Neural cell (in vitro differentiated cells): ENCODE data around the gene MYRIP. TPM values are rescaled to one million over a fixed set of nuclear protein-coding genes. Genes with fewer than 3 reads are reported as not detected.

ENCODE experiments used
- H2AFZ ChIP-seq: fragments of 200-600, 300-800 bp; sonication (generic), shearing (Covaris generic); 2 replicates; pipeline ENCODE4 v1.6.0; 2014; ENCODE audit warnings: low read depth, mild to moderate bottlenecking, antibody characterized with exemption, low read length, moderate library complexity
- H3F3A ChIP-seq: fragments of 200-600 bp; shearing (Covaris generic); 2 replicates; pipeline ENCODE4 v1.6.1; 2016; ENCODE audit warnings: mild to moderate bottlenecking, moderate library complexity, mixed read lengths, antibody characterized with exemption, low read length; ENCODE audit not compliant: insufficient read depth, poor library complexity, severe bottlenecking
- H3K27ac ChIP-seq: fragments of 200-600, 300-800 bp; sonication (generic), shearing (Covaris generic); 2 replicates; pipeline ENCODE4 v1.5.1; 2014; ENCODE audit warnings: mild to moderate bottlenecking, low read length, moderate library complexity
- H3K27me3 ChIP-seq: fragments of 300-800, 200-600 bp; sonication (generic), shearing (Covaris generic); 2 replicates; pipeline ENCODE4 v1.6.0; 2014; ENCODE audit warnings: mild to moderate bottlenecking, low read depth, low read length, moderate library complexity; ENCODE audit not compliant: insufficient read depth
- H3K36me3 ChIP-seq: fragments of 300-800, 200-600 bp; sonication (generic), shearing (Covaris generic); 2 replicates; pipeline ENCODE4 v1.5.1; 2014; ENCODE audit warnings: mild to moderate bottlenecking, antibody characterized with exemption, low read length, moderate library complexity; ENCODE audit not compliant: insufficient read depth
- H3K4me2 ChIP-seq: fragments of 300-800, 200-600 bp; sonication (generic), shearing (Covaris generic); 2 replicates; pipeline ENCODE4 v1.6.0; 2014; ENCODE audit warnings: mild to moderate bottlenecking, low read length
- H3K4me3 ChIP-seq: fragments of 300-800, 200-600 bp; sonication (generic), shearing (Covaris generic); 2 replicates; pipeline ENCODE4 v1.5.1; 2014; ENCODE audit warnings: mild to moderate bottlenecking, low read length, moderate library complexity
- H3K79me2 ChIP-seq: fragments of 200-600 bp; shearing (Covaris generic); replicated peaks from 2 replicates; pipeline ENCODE4 v1.6.0; 2014; ENCODE audit warnings: mild to moderate bottlenecking, low read length, moderate library complexity; ENCODE audit not compliant: insufficient read depth
- H3K9ac ChIP-seq: fragments of 300-800, 200-600 bp; sonication (generic), shearing (Covaris generic); 2 replicates; pipeline ENCODE4 v1.6.1; 2016; ENCODE audit warnings: mild to moderate bottlenecking, low read length, mixed read lengths
- H3K9me2 ChIP-seq: fragments of 200-600 bp; shearing (Covaris generic); 2 replicates; pipeline ENCODE4 v1.6.1; 2016; ENCODE audit warnings: mild to moderate bottlenecking, low read length, mixed read lengths; ENCODE audit not compliant: insufficient read depth
- H3K9me3 ChIP-seq: fragments of 200-600, 300-800 bp; sonication (generic), shearing (Covaris generic); 2 replicates; pipeline ENCODE4 v1.6.1; 2016; ENCODE audit warnings: mild to moderate bottlenecking, mixed run types, low read length, moderate library complexity, mixed read lengths
- H4K20me1 ChIP-seq: fragments of 200-600 bp; shearing (Covaris generic); 2 replicates; pipeline ENCODE4 v1.6.1; 2016; ENCODE audit warnings: mild to moderate bottlenecking, mixed run types; ENCODE audit not compliant: insufficient read depth
- EP300 ChIP-seq: fragments of 450-650 bp; conservative IDR thresholded peaks from 2 replicates; pipeline ENCODE4 v1.6.1; 2014; ENCODE audit warnings: antibody characterized with exemption, mild to moderate bottlenecking, moderate library complexity; ENCODE audit not compliant: poor library complexity, severe bottlenecking
- EZH2 ChIP-seq: fragments of 200-600, 300-800 bp; shearing (Covaris generic), sonication (generic); IDR thresholded peaks from 2 replicates; pipeline ENCODE4 v1.6.1; 2014; ENCODE audit warnings: antibody characterized with exemption, low read length, borderline replicate concordance, mild to moderate bottlenecking; ENCODE audit not compliant: insufficient read depth, poor library complexity, severe bottlenecking
- MXI1 ChIP-seq: fragments of 450-650 bp; conservative IDR thresholded peaks from 2 replicates; pipeline ENCODE4 v1.6.1; 2014; ENCODE audit warnings: antibody characterized with exemption, mild to moderate bottlenecking; ENCODE audit not compliant: poor library complexity, severe bottlenecking
- POLR2AphosphoS5 ChIP-seq: IDR thresholded peaks from 2 replicates; pipeline ENCODE4 v1.6.1; 2012
- RAD21 ChIP-seq: fragments of 450-650 bp; conservative IDR thresholded peaks from 2 replicates; pipeline ENCODE4 v1.6.1; 2014; ENCODE audit warnings: antibody characterized with exemption, mild to moderate bottlenecking, moderate library complexity
- REST ChIP-seq: IDR thresholded peaks from 2 replicates; pipeline ENCODE4 v1.6.1; 2012; ENCODE audit warnings: borderline replicate concordance
- SMC3 ChIP-seq: fragments of 450-650 bp; conservative IDR thresholded peaks from 2 replicates; pipeline ENCODE4 v1.6.1; 2014; ENCODE audit warnings: antibody characterized with exemption, mild to moderate bottlenecking, moderate library complexity; ENCODE audit not compliant: poor library complexity
- TAF1 ChIP-seq: IDR thresholded peaks from 2 replicates; pipeline ENCODE4 v1.6.1; 2012; ENCODE audit warnings: low read depth
- polyA plus RNA-seq: library from polyadenylated mRNA; depleted of rRNA; stranded (reverse); fragments of >200 nt; gene quantifications from 2 replicates; pipeline ENCODE4 v1.2.3, GENCODE V29; 2014
- TF ChIP-seq, protein P1 (sequence below): fragments of 450-650 bp; IDR thresholded peaks from 2 replicates; pipeline ENCODE4 v1.5.1; 2014; ENCODE audit warnings: antibody characterized with exemption, mild to moderate bottlenecking, moderate library complexity; ENCODE audit not compliant: poor library complexity, severe bottlenecking

Gene MYRIP
- polyA plus RNA-seq, 1 donor from 2014 or later, result 0.76 TPM

DNA sequence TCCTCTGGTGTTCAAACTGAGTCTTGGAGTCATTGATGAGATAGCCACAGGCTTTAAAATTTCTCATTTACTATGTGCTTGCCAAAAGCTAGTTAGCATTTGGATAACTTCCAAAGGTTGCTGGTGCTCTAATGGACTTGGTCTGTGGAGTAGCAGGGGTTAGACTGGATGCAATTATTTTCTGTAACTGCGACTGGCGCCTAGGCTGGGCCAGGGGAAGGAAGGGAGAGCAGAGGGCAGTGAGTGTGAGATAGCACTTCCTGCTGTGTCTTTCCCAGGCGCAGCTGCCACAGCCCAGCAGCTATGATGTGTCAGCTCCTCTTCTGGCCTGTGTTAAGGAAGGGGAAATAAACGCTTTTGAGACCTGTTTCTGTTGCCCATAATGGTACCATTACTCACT, 98.6 kb downstream of the MYRIP start:
- Histone ChIP-seq H4K20me1 (no peaks in the 10 kb centered on the region), H3K9ac (no peak overlapping the region), H3K36me3 (no peaks in the 10 kb centered on the region), H3K79me2 (no peaks in the 10 kb centered on the region), H3F3A (no peaks in the 10 kb centered on the region), H3K9me2 (no peaks in the 10 kb centered on the region), H3K4me3 (no peak overlapping the region), H2AFZ (no peak overlapping the region), H3K9me3 (no peaks in the 10 kb centered on the region), H3K27me3 (no peaks in the 10 kb centered on the region), H3K4me2 (no peak overlapping the region), H3K27ac (no peak overlapping the region)
- no peak for TF ChIP-seq TAF1

GRCh38 chr3:39910135-39910534, 100.7 kb downstream of the MYRIP start:
- Histone ChIP-seq H3K9me2 (no peaks in the 10 kb centered on the region), H3K4me3 (no peak overlapping the region), H3K27ac (no peak overlapping the region), H3K36me3 (no peaks in the 10 kb centered on the region), H3K79me2 (no peaks in the 10 kb centered on the region), H3K27me3 (no peaks in the 10 kb centered on the region), H4K20me1 (no peaks in the 10 kb centered on the region), H3K4me2 (no peak overlapping the region), H3K9ac (no peak overlapping the region), H3F3A (no peaks in the 10 kb centered on the region), H3K9me3 (no peaks in the 10 kb centered on the region), H2AFZ (no peak overlapping the region)
- TF ChIP-seq TAF1, result no peak
- TF ChIP-seq, protein P1, sequence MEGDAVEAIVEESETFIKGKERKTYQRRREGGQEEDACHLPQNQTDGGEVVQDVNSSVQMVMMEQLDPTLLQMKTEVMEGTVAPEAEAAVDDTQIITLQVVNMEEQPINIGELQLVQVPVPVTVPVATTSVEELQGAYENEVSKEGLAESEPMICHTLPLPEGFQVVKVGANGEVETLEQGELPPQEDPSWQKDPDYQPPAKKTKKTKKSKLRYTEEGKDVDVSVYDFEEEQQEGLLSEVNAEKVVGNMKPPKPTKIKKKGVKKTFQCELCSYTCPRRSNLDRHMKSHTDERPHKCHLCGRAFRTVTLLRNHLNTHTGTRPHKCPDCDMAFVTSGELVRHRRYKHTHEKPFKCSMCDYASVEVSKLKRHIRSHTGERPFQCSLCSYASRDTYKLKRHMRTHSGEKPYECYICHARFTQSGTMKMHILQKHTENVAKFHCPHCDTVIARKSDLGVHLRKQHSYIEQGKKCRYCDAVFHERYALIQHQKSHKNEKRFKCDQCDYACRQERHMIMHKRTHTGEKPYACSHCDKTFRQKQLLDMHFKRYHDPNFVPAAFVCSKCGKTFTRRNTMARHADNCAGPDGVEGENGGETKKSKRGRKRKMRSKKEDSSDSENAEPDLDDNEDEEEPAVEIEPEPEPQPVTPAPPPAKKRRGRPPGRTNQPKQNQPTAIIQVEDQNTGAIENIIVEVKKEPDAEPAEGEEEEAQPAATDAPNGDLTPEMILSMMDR, result no peak
- no peak for TF ChIP-seq SMC3
- TF ChIP-seq REST, result no peak
- TF ChIP-seq EP300, result no peak
- no peak for TF ChIP-seq MXI1

DNA sequence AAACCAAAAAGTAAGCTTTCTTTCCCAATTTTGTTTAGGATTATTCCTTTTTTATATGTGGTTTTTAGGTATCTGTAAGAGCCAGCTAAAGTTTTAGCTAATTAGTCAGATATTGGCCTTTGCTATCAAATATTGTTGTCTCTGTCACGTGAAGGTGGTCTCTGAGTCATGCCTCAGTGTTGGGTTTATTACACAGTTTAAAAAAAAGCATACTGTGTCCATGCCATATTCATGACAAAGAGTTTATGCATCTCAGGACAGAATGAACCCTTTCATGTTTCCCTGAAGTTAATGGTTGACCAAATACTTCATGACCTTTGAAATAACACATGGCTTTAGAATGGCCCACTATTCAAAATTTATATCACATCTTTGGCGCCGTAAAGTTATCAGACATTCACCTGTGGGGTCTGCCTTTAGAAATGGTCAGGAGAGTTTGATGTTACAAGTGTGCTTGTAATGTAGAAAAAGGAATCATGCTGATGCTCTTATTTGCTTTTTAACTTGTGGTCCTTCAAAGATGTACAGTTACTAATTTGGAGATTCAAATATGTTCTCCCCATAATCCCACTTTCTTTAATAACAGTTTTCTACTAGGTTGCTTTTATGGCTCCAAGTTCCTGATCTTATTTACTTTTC, 101.5 kb downstream of the MYRIP start:
- H4K20me1 ChIP-seq, result no peaks in the 10 kb centered on the region
- H3K27ac ChIP-seq, result no peak overlapping the region
- H3K9me2 ChIP-seq, result no peaks in the 10 kb centered on the region
- no peak overlapping the region for H3K4me3 ChIP-seq
- no peaks in the 10 kb centered on the region for H3F3A ChIP-seq
- H3K9me3 ChIP-seq, result no peaks in the 10 kb centered on the region
- no peaks in the 10 kb centered on the region for H3K79me2 ChIP-seq
- no peaks in the 10 kb centered on the region for H3K36me3 ChIP-seq
- TF ChIP-seq RAD21 (no peak), SMC3 (no peak), EP300 (no peak), TAF1 (no peak), EZH2 (no peak), POLR2AphosphoS5 (no peak), MXI1 (no peak), REST (no peak)
- TF ChIP-seq, protein P1, result no peak
- no peaks in the 10 kb centered on the region for H3K27me3 ChIP-seq
- no peak overlapping the region for H3K4me2 ChIP-seq
- H3K9ac ChIP-seq, result no peak overlapping the region
- H2AFZ ChIP-seq, result no peak overlapping the region
